Activated B cell treated with CpG ODN at 0.5 μM for 24 hours (primary cell): ENCODE measurements around the gene SPSB1. TPM values are rescaled to one million over a fixed set of nuclear protein-coding genes. Genes with fewer than 3 reads are reported as not detected.

ENCODE experiments used
- ATAC-seq: fragments of 200-7000 bp; cut with Tn5 transposase; one replicate; pipeline ENCODE4 v1.10.0; 2021; ENCODE audit warnings: low read depth, mild to moderate bottlenecking, moderate library complexity
- CTCF ChIA-PET: fragments of 350-600 bp; sonication (Branson Sonifier 250); formaldehyde crosslinking; loops from one replicate; lab custom pipeline; 2021; ENCODE audit warnings: antibody characterized with exemption; lab: Charles Lee
- POLR2A ChIA-PET: fragments of 350-600 bp; sonication (Branson Sonifier 250); formaldehyde crosslinking; loops from one replicate; lab custom pipeline; 2021; ENCODE audit warnings: antibody characterized with exemption; lab: Charles Lee
- DNase-seq: peaks from one replicate; pipeline ENCODE4 v3.0.0; 2022
- H3K27ac Mint-ChIP-seq: one replicate; pipeline ENCODE4 v1.8.0; 2020; ENCODE audit warnings: mixed read lengths
- H3K27me3 Mint-ChIP-seq: one replicate; pipeline ENCODE4 v1.8.0; 2021; ENCODE audit warnings: mixed read lengths
- H3K36me3 Mint-ChIP-seq: one replicate; pipeline ENCODE4 v1.8.0; 2021; ENCODE audit warnings: low read depth, mixed read lengths
- H3K4me1 Mint-ChIP-seq: one replicate; pipeline ENCODE4 v1.8.0; 2021; ENCODE audit warnings: mixed read lengths
- H3K4me3 Mint-ChIP-seq: one replicate; pipeline ENCODE4 v1.8.0; 2020; ENCODE audit warnings: mild to moderate bottlenecking, mixed read lengths
- H3K9me3 Mint-ChIP-seq: one replicate; pipeline ENCODE4 v1.8.0; 2020; ENCODE audit warnings: mixed read lengths
- CTCF ChIP-seq: fragments of 200-600 bp; IDR thresholded peaks from one replicate; pipeline ENCODE4 v1.8.0; 2022; ENCODE audit warnings: antibody characterized with exemption, mild to moderate bottlenecking
- intact Hi-C: fragments of 100-400 bp; cut with micrococcal nuclease; formaldehyde crosslinking; loops from one replicate; pipeline ENCODE4 v1.15.1; 2024
- total RNA-seq: library from RNA; stranded (reverse); gene quantifications from 2 replicates; pipeline ENCODE4 v1.2.3, GENCODE V29; 2022

SPSB1 gene
- total RNA-seq, 1 donor from 2014 or later, result 6.1 TPM

GRCh38 chr1:9278116-9278515 lies 14.6 kb upstream of the SPSB1 start:
- Mint-ChIP-seq H3K4me1 (peaks cover 21% of the 10 kb centered on the region), H3K36me3 (peaks cover 3% of the 10 kb centered on the region), H3K4me3 (no peak overlapping the region), H3K27ac (no peak overlapping the region), H3K27me3 (peaks cover 18% of the 10 kb centered on the region), H3K9me3 (no peaks in the 10 kb centered on the region)
- DNase-seq (no peak), ATAC-seq (no peak)
- TF ChIP-seq CTCF, result no peak
- CTCF ChIA-PET, result interaction anchor here (1.0 kb wide), 1 partner anchor 177 kb away, joined by 3 read pairs; no protein-coding TSS in a partner anchor
- intact Hi-C loops, result no loop called here
- POLR2A ChIA-PET, result no interaction called here

- H3K36me3 Mint-ChIP-seq, result peaks cover 3% of the 10 kb centered on the region
- ATAC-seq (no peak), DNase-seq (no peak)
- H3K27ac Mint-ChIP-seq, result no peak overlapping the region
- H3K27me3 Mint-ChIP-seq, result peaks cover 18% of the 10 kb centered on the region
- CTCF ChIA-PET, result interaction anchor here (1.0 kb wide), 1 partner anchor 177 kb away, joined by 3 read pairs; no protein-coding TSS in a partner anchor
- H3K4me1 Mint-ChIP-seq, result peaks cover 22% of the 10 kb centered on the region
- POLR2A ChIA-PET, result no interaction called here
- no peaks in the 10 kb centered on the region for H3K9me3 Mint-ChIP-seq
- intact Hi-C loops, result no loop called here
- no peak overlapping the region for H3K4me3 Mint-ChIP-seq
- no peak for TF ChIP-seq CTCF
Observed at GRCh38 chr1:9278585-9279153, 14.0 kb upstream of the SPSB1 start.

GRCh38 chr1:9279172-9279840 lies 13.4 kb upstream of the SPSB1 start:
- no peak for TF ChIP-seq CTCF
- intact Hi-C loops, result no loop called here

GRCh38 chr1:9280015-9280860 lies 12.5 kb upstream of the SPSB1 start:
- ChIA-PET CTCF (interaction anchor here (1.6 kb wide), 1 partner anchor 9 kb away, joined by 5 read pairs; no protein-coding TSS in a partner anchor), POLR2A (no interaction called here)
- no peak for TF ChIP-seq CTCF
- intact Hi-C loops, result loop anchor here (10.0 kb wide), 2 partner anchors 295 to 585 kb away; no protein-coding TSS in a partner anchor
- Mint-ChIP-seq H3K27me3 (peaks cover 18% of the 10 kb centered on the region), H3K9me3 (no peaks in the 10 kb centered on the region), H3K4me1 (peaks cover 28% of the 10 kb centered on the region), H3K27ac (no peak overlapping the region), H3K4me3 (no peak overlapping the region), H3K36me3 (peaks cover 3% of the 10 kb centered on the region)
- ATAC-seq (no peak), DNase-seq (no peak)

More at GRCh38 chr1:9279172-9279840, 13.4 kb upstream of the SPSB1 start:
- H3K27me3 Mint-ChIP-seq, result peaks cover 18% of the 10 kb centered on the region
- H3K4me1 Mint-ChIP-seq, result peaks cover 28% of the 10 kb centered on the region
- peaks cover 3% of the 10 kb centered on the region for H3K36me3 Mint-ChIP-seq
- DNase-seq, result no peak
- H3K9me3 Mint-ChIP-seq, result no peaks in the 10 kb centered on the region
- H3K4me3 Mint-ChIP-seq, result no peak overlapping the region
- no peak overlapping the region for H3K27ac Mint-ChIP-seq
- no peak for ATAC-seq
- ChIA-PET CTCF (no interaction called here), POLR2A (no interaction called here)
